Pancreas (tissue), 10 donors: ENCODE data around the gene SV2C. TPM values are rescaled to one million over a fixed set of nuclear protein-coding genes. Genes with fewer than 3 reads are reported as not detected.

ENCODE experiments used
- ATAC-seq, 4 donors: fragments of 200-7000 bp; cut with Tn5 transposase; one replicate each; pipeline versions ENCODE4 v1.8.0 to v1.9.1; 2020; ENCODE audit warnings: mild to moderate bottlenecking in 4 of 4, moderate library complexity in 4 of 4
- DNase-seq, 6 donors: peaks; one replicate each; pipeline ENCODE4 v3.0.0-alpha.2; 2020
- FAIRE-seq: peaks from 2 replicates; lab custom pipeline; 2012; peaks lifted over from hg19 to GRCh38; lab: Jason Lieb, UNC
- H3K27ac ChIP-seq, 4 donors: fragments of 200-600 bp; sonication (generic); 1 replicate in 3 of 4; 2 replicates in 1 of 4; pipeline versions ENCODE4 v1.5.0 to v1.8.0; 2020
- H3K27me3 ChIP-seq, 4 donors: fragments of 200-600 bp; one replicate each; pipeline ENCODE4 v1.8.0; 2021
- H3K36me3 ChIP-seq, 3 donors: fragments of 200-600 bp; sonication (generic) in 1 of 3; one replicate each; pipeline versions ENCODE4 v1.5.0 to v1.8.0; 2020 to 2021
- H3K4me1 ChIP-seq, 3 donors: fragments of 200-600 bp; one replicate each; pipeline ENCODE4 v1.8.0; 2021
- H3K4me3 ChIP-seq, 4 donors: fragments of 200-600 bp; sonication (generic) in 2 of 4; one replicate each; pipeline versions ENCODE4 v1.5.0 to v1.8.0; 2020 to 2021
- H3K9me3 ChIP-seq, 4 donors: fragments of 200-600 bp; one replicate each; pipeline ENCODE4 v1.8.0; 2021
- WGBS, 2 donors: extraction: QIAGEN DNeasy Blood & Tissue Kit; methylation state at CpG; one replicate each; pipeline ENCODE4 v1.1.7; 2013; 5-methylcytosine and 5-hydroxymethylcytosine counted together
- intact Hi-C, 3 donors: fragments of 100-400 bp; cut with DNase I; formaldehyde crosslinking; loops; one replicate each; pipeline versions ENCODE4 v1.11.1 to v1.14.2; 2022
- polyA plus RNA-seq, 2 donors: library from polyadenylated mRNA; stranded (reverse); fragments of 200-250 nt; gene quantifications; one replicate each; pipeline ENCODE4 v1.2.3, GENCODE V29; 2013
- total RNA-seq, 6 donors: library from RNA; stranded (reverse); fragmentation: NEBNext Ultra II Directional in 4 of 6; extraction: Animal tissue kit (Norgen Biotek cat#: 25700) in 4 of 6; gene quantifications; one replicate each; pipeline versions ENCODE4 v1.2.1 to v1.2.4, GENCODE V29; 2021 to 2023
- TF ChIP-seq, protein P1 (sequence below), 4 donors: fragments of 200-600 bp; sonication (generic) in 3 of 4; IDR thresholded peaks; one replicate each; pipeline versions ENCODE4 v1.5.0 to v1.8.0; 2021; ENCODE audit warnings: antibody characterized with exemption in 4 of 4
- donor health status: healthy with polysubstance abuse.
- donor health status: DM: no; HTN: no; CAD: no; lungs with moderate emphysema.
- donor health status: DM: no; HTN: no; CAD: no.
- donor health status: control.
- donor health status: control.
- donor health status: Bipolar disorder and iron deficiency.
- donor health status: DM: yes; HTN: yes; CAD: no.
- donor health status: DM: no; HTN: no; CAD: no.
- donor health status: DM: no; HTN: no; CAD: no.
- donor health status: DM: yes; HTN: yes; CAD: no.

The SV2C gene
- total and polyA plus RNA-seq, 8 donors, result 0.05 to 0.18 (median 0.08) TPM; not detected in 1

DNA sequence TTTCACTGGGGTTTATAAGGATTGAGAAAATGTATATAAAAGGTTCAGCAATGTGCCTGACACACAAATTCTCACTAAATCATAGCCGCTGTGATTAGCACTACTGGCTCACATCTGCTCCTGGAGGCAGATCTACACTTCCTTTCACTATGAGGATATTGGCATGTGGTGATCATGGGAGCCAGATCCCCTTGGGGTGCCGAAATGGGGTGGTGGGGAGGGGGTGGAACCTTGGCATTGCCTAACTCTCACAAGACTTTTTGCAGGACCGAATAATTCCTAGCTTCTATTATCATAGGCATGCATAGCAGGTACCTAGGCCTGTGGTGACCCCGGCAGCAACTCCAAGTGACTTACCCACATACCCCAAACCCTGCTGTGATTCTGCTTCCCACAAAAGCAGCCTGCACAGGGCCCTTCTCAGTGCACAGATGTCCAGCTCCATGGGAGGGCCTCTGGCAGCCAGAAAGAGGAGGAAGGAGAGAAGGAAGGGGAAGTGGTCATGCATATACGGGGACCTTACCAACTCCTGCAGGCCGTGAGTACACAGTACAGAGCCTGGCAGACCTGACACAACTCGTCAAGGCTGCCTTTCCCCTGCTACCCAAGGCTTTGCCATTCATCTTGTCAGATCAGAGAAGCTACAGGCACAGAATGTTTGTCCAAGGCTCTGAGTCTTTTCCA lies 258.6 kb downstream of the SV2C start:
- 57 to 58% methylated on average over 7 of the region's 7 CpGs for WGBS, 2 donors
- ATAC-seq, result peak in 3 of 4 donors; percentile 38 to 63 (median 43)
- TF ChIP-seq, protein P1, sequence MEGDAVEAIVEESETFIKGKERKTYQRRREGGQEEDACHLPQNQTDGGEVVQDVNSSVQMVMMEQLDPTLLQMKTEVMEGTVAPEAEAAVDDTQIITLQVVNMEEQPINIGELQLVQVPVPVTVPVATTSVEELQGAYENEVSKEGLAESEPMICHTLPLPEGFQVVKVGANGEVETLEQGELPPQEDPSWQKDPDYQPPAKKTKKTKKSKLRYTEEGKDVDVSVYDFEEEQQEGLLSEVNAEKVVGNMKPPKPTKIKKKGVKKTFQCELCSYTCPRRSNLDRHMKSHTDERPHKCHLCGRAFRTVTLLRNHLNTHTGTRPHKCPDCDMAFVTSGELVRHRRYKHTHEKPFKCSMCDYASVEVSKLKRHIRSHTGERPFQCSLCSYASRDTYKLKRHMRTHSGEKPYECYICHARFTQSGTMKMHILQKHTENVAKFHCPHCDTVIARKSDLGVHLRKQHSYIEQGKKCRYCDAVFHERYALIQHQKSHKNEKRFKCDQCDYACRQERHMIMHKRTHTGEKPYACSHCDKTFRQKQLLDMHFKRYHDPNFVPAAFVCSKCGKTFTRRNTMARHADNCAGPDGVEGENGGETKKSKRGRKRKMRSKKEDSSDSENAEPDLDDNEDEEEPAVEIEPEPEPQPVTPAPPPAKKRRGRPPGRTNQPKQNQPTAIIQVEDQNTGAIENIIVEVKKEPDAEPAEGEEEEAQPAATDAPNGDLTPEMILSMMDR (IDR thresholded peaks at IDR 0.05), result no peak
- no peak for FAIRE-seq
- Histone ChIP-seq H3K27ac (peak overlapping the region in 1 of 4 donors; percentile 11), H3K36me3 (no peaks in the 10 kb centered on the region), H3K9me3 (no peaks in the 10 kb centered on the region), H3K4me3 (no peak overlapping the region), H3K27me3 (no peaks in the 10 kb centered on the region), H3K4me1 (peaks cover 0 to 8% (median 4%) of the 10 kb centered on the region in 3 donors)
- intact Hi-C loops, result loop anchor here in 1 of 3 donors (10.0 kb wide), 1 partner anchor 203 kb away; no protein-coding TSS in a partner anchor
- DNase-seq, result peak in 3 of 6 donors; percentile 11 to 35 (median 21)

DNA sequence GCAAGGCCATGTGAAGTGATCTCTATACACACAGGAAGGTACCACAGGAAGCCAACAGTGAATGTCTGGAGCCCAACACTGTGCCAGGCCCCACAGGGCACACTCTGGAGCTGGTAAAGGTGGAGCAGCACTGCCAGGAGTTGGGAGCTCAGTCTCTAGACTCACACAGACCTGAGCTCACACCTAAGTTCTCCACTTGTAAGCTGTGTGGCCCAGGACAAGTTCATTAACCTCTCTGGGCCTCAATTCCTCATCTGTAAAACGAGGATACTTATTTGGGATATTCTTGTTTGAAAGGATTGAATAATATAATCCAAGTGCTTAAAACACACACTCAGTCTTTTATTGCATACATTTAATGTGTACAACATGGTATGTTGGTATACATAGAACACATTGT lies 259.3 kb downstream of the SV2C start:
- Histone ChIP-seq H3K27me3 (no peaks in the 10 kb centered on the region), H3K27ac (no peak overlapping the region), H3K36me3 (no peaks in the 10 kb centered on the region), H3K4me1 (peaks cover 0 to 8% (median 4%) of the 10 kb centered on the region in 3 donors), H3K4me3 (no peak overlapping the region), H3K9me3 (no peaks in the 10 kb centered on the region)
- intact Hi-C loops, result loop anchor here in 1 of 3 donors (10.0 kb wide), 1 partner anchor 202 kb away; no protein-coding TSS in a partner anchor
- FAIRE-seq (no peak), ATAC-seq (no peak), DNase-seq (no peak)
- TF ChIP-seq, protein P1 (IDR thresholded peaks at IDR 0.05), result no peak
- WGBS, 2 donors, result 79 to 82% methylated on average over 1 of the region's 1 CpG

DNA sequence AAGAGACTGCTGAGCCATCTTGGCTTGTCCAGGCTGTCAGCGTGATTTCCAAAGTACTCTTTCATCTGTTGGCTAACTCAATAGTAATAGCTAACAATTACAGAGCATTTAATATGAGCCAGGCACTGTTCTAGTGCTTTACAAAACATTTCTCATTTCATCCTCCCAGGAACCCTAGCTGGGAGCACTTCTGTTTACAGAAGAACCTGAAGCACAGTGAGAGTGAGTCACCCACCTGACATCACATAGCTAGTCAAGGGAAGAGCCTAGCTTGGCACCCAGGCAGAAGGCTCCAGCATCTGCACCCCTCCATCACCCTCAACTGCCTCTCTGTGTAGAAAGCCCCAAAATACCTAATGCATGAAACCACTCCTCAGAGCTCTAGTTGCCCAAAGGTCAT lies 262.4 kb downstream of the SV2C start:
- FAIRE-seq (no peak), ATAC-seq (no peak), DNase-seq (no peak)
- intact Hi-C loops, result loop anchor here in 1 of 3 donors (10.0 kb wide), 1 partner anchor 199 kb away; no protein-coding TSS in a partner anchor
- no peak overlapping the region for H3K4me3 ChIP-seq
- no peaks in the 10 kb centered on the region for H3K36me3 ChIP-seq
- no peak overlapping the region for H3K27ac ChIP-seq
- peaks cover 0 to 4% (median 0%) of the 10 kb centered on the region in 3 donors for H3K4me1 ChIP-seq
- TF ChIP-seq, protein P1 (IDR thresholded peaks at IDR 0.05), result no peak
- H3K27me3 ChIP-seq, result no peaks in the 10 kb centered on the region
- H3K9me3 ChIP-seq, result no peaks in the 10 kb centered on the region
- WGBS, 2 donors, result 79 to 98% methylated on average over 1 of the region's 1 CpG

DNA sequence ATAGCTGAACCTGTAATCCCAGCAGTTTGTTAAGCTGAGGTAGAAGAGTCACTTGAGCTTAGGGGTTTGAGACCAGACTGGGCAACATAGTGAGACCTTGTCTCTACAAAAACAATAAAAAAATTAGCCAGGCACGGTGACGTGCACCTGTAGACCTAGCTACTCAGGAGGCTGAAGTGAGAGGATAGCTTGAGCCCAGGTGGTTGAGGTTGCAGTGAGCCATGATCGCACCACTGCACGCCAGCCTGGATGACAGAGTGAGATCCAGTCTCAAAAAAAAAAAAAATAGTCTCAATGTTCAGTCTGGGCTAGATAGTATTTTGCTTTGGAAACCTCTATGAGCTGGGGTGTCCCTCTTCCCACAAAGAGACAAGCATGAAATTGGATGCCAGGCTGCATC lies 268.0 kb downstream of the SV2C start:
- ATAC-seq, result no peak
- no peak for FAIRE-seq
- H3K36me3 ChIP-seq, result no peaks in the 10 kb centered on the region
- 72% methylated on average over 4 of the region's 4 CpGs for WGBS, 2 donors
- H3K9me3 ChIP-seq, result no peaks in the 10 kb centered on the region
- H3K4me1 ChIP-seq, result no peaks in the 10 kb centered on the region
- TF ChIP-seq, protein P1 (IDR thresholded peaks at IDR 0.05), result no peak
- no peak for DNase-seq
- no peak overlapping the region for H3K4me3 ChIP-seq
- intact Hi-C loops, result no loop called here
- H3K27me3 ChIP-seq, result no peaks in the 10 kb centered on the region
- no peak overlapping the region for H3K27ac ChIP-seq

DNA sequence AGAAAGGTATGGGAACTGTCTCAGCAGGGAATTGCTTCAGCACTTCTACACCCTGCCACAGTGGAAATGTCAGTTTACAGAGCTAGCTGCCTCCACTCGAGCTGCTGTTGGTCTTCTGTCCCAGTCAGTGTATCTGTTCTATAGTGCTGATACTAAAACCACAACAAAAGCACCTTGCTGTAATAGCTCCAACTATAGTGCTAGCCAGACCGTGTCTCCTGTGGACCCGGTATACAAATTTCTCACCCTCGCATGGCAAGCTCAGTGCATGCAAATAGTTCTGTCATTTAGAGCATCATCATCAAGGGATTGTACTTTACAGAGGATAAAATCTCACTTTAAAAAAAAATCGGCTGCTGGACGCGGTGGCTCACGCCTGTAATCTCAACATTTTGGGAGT lies 268.4 kb downstream of the SV2C start:
- H3K9me3 ChIP-seq, result no peaks in the 10 kb centered on the region
- H3K27ac ChIP-seq, result no peak overlapping the region
- no peak for FAIRE-seq
- intact Hi-C loops, result no loop called here
- no peak for DNase-seq
- no peaks in the 10 kb centered on the region for H3K36me3 ChIP-seq
- TF ChIP-seq, protein P1 (IDR thresholded peaks at IDR 0.05), result no peak
- WGBS, 2 donors, result 82% methylated on average over 8 of the region's 8 CpGs
- H3K4me1 ChIP-seq, result no peaks in the 10 kb centered on the region
- no peaks in the 10 kb centered on the region for H3K27me3 ChIP-seq
- ATAC-seq, result no peak
- no peak overlapping the region for H3K4me3 ChIP-seq
